ENCODE results near the gene SLC25A27.

The SLC25A27 gene

GRCh38 chr6:46699970-46700369 is 47.2 kb downstream of the SLC25A27 start:
- TF ChIP-seq POLR2AphosphoS5 (IDR thresholded peaks at IDR 0.05; ENCODE audit: low read depth, low read length): no peak

DNA sequence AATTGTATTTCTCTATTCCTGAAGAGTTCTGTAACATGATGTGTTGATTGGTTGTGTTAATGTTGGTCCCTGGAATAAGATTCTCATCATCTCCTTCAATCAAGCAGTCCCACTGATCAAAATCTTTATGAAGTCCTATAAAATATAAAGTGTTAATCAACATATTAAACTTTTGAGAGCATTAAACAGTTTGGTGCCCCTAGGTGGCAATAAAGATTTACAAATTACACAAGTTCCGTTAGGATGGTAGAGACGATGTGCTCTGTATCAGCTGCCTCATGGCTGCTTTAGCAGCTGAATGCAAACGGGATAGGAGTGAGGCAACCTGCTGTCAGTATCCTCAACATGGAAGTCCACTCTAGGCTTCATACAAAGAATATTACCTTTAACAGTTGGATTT is 51.8 kb downstream of the SLC25A27 start:
- no peak for TF ChIP-seq TAF1 (IDR thresholded peaks at IDR 0.05; ENCODE audit: borderline replicate concordance, insufficient read depth, low read length)
- TF ChIP-seq SIN3A (IDR thresholded peaks at IDR 0.05; ENCODE audit: borderline replicate concordance, insufficient read depth, low read length): no peak
- TF ChIP-seq POLR2AphosphoS5 (IDR thresholded peaks at IDR 0.05; ENCODE audit: low read depth, low read length): no peak
- no peak for TF ChIP-seq FOXP2 (optimal IDR thresholded peaks at IDR 0.05; ENCODE audit: borderline replicate concordance, extremely low read depth, extremely low read length, insufficient read depth)
- TF ChIP-seq, protein P1, sequence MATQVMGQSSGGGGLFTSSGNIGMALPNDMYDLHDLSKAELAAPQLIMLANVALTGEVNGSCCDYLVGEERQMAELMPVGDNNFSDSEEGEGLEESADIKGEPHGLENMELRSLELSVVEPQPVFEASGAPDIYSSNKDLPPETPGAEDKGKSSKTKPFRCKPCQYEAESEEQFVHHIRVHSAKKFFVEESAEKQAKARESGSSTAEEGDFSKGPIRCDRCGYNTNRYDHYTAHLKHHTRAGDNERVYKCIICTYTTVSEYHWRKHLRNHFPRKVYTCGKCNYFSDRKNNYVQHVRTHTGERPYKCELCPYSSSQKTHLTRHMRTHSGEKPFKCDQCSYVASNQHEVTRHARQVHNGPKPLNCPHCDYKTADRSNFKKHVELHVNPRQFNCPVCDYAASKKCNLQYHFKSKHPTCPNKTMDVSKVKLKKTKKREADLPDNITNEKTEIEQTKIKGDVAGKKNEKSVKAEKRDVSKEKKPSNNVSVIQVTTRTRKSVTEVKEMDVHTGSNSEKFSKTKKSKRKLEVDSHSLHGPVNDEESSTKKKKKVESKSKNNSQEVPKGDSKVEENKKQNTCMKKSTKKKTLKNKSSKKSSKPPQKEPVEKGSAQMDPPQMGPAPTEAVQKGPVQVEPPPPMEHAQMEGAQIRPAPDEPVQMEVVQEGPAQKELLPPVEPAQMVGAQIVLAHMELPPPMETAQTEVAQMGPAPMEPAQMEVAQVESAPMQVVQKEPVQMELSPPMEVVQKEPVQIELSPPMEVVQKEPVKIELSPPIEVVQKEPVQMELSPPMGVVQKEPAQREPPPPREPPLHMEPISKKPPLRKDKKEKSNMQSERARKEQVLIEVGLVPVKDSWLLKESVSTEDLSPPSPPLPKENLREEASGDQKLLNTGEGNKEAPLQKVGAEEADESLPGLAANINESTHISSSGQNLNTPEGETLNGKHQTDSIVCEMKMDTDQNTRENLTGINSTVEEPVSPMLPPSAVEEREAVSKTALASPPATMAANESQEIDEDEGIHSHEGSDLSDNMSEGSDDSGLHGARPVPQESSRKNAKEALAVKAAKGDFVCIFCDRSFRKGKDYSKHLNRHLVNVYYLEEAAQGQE (IDR thresholded peaks at IDR 0.05; ENCODE audit: insufficient read depth in 1 of 2, low read depth in 2 of 2, low read length in 2 of 2): no peak

DNA sequence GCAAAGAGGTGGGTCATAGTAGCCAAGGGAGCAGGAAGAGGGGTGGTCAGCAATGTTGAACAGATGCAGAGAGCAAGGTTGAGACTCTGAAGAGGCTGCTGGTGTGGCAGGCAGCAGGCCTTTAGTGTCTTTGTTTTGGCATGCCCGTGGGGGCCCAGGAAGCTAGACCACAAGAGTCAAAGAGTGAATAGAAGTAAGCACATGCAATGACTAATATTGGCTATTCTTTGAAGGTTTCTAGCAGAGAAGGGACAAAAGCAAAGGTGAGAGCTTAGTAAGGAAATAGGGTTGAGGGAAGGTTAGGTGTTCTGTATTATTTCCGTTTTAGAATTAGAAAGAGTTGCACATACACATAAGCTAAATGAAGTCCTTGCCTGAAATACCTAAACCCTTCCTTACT is 53.7 kb downstream of the SLC25A27 start:
- TF ChIP-seq POLR2AphosphoS5 (IDR thresholded peaks at IDR 0.05; ENCODE audit: low read depth, low read length): no peak
- TF ChIP-seq TAF1 (IDR thresholded peaks at IDR 0.05; ENCODE audit: borderline replicate concordance, insufficient read depth, low read length): no peak
- TF ChIP-seq SIN3A (IDR thresholded peaks at IDR 0.05; ENCODE audit: borderline replicate concordance, insufficient read depth, low read length): no peak
- TF ChIP-seq, protein P1 (IDR thresholded peaks at IDR 0.05; ENCODE audit: insufficient read depth in 1 of 2, low read depth in 2 of 2, low read length in 2 of 2): no peak
- TF ChIP-seq FOXP2 (optimal IDR thresholded peaks at IDR 0.05; ENCODE audit: borderline replicate concordance, extremely low read depth, extremely low read length, insufficient read depth): no peak

GRCh38 chr6:46711491-46711890 is 58.7 kb downstream of the SLC25A27 start:
- TF ChIP-seq POLR2AphosphoS5 (IDR thresholded peaks at IDR 0.05; ENCODE audit: low read depth, low read length): no peak
- no peak for TF ChIP-seq TAF1 (IDR thresholded peaks at IDR 0.05; ENCODE audit: borderline replicate concordance, insufficient read depth, low read length)
- TF ChIP-seq, protein P1 (IDR thresholded peaks at IDR 0.05; ENCODE audit: insufficient read depth in 1 of 2, low read depth in 2 of 2, low read length in 2 of 2): no peak
- TF ChIP-seq SIN3A (IDR thresholded peaks at IDR 0.05; ENCODE audit: borderline replicate concordance, insufficient read depth, low read length): no peak

- TF ChIP-seq TAF1 (IDR thresholded peaks at IDR 0.05; ENCODE audit: borderline replicate concordance, insufficient read depth, low read length) (no peak), POLR2AphosphoS5 (IDR thresholded peaks at IDR 0.05; ENCODE audit: low read depth, low read length) (no peak), SIN3A (IDR thresholded peaks at IDR 0.05; ENCODE audit: borderline replicate concordance, insufficient read depth, low read length) (no peak), FOXP2 (optimal IDR thresholded peaks at IDR 0.05; ENCODE audit: borderline replicate concordance, extremely low read depth, extremely low read length, insufficient read depth) (no peak)
- TF ChIP-seq, protein P1 (IDR thresholded peaks at IDR 0.05; ENCODE audit: insufficient read depth in 1 of 2, low read depth in 2 of 2, low read length in 2 of 2): no peak
Observed at GRCh38 chr6:46715141-46715540, 62.4 kb downstream of the SLC25A27 start.

Data from PFSK-1 (cell line).